NCI-H1436 (cell line): ENCODE measurements around the gene FBXO47.
"Not testable (repeated sequence)": the region's sequence is repeated elsewhere in the genome, so short reads cannot be mapped to it uniquely, and the experiment has no call there.

Experiments
- DNase-seq: peaks from one replicate; lab custom pipeline; 2025; lab: John Stamatoyannopoulos, UW

The FBXO47 gene

GRCh38 chr17:38922538-38923297, 44.5 kb downstream of the FBXO47 start:
- peak; percentile 5 for DNase-seq

DNA sequence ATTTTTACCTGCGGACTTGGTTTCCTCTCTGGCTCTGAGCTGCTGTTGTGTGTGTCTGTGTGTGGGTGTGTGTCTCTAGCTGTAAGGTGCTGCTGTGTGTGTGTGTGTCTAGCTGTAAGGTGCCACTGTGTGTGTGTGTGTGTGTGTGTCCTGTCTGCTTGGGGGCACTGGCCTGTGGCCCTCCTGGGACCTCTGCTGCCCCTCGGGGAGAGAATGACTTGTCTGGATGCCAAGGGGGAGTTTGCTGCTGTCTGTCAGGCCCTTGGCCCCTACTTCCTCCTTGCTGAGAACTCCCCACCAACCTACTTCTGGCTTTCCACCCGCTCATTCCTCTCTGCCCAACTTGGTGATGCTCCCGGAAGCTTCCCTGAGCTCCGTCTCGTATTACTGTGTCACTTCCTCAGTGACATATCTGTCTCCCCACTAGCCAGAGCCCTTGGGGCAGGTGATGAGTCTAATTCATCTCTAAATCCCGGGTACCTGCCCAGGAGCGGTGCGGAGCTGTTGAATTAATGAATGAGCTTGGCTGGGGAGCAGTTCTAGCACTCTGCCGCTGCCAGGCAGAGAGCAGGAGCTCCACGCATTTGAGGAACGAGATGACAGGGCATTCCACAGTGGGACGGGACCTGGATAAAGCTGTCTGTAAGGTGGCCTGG, 45.3 kb downstream of the FBXO47 start:
- DNase-seq = no peak

DNA sequence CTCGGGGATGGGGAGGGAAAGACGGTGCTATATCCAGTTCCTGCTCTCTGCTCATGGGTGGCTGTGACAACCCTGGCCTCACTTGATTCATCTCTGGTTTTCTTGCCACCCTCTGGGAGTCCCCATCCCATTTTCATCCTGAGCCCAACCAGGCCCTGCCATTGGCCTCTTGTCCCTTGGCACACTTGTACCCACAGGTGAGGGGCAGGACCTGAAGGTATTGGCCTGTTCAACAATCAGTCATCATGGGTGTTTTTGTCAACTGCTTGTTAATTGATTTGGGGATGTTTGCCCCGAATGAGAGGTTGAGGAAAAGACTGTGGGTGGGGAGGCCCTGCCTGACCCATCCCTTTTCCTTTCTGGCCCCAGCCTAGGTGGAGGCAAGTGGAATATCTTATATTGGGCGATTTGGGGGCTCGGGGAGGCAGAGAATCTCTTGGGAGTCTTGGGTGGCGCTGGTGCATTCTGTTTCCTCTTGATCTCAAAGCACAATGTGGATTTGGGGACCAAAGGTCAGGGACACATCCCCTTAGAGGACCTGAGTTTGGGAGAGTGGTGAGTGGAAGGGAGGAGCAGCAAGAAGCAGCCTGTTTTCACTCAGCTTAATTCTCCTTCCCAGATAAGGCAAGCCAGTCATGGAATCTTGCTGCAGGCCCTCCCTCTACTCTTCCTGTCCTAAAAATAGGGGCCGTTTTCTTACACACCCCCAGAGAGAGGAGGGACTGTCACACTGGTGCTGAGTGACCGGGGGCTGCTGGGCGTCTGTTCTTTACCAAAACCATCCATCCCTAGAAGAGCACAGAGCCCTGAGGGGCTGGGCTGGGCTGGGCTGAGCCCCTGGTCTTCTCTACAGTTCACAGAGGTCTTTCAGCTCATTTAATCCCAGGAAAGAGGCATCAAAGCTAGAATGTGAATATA, 46.6 kb downstream of the FBXO47 start:
- no peak for DNase-seq

DNA sequence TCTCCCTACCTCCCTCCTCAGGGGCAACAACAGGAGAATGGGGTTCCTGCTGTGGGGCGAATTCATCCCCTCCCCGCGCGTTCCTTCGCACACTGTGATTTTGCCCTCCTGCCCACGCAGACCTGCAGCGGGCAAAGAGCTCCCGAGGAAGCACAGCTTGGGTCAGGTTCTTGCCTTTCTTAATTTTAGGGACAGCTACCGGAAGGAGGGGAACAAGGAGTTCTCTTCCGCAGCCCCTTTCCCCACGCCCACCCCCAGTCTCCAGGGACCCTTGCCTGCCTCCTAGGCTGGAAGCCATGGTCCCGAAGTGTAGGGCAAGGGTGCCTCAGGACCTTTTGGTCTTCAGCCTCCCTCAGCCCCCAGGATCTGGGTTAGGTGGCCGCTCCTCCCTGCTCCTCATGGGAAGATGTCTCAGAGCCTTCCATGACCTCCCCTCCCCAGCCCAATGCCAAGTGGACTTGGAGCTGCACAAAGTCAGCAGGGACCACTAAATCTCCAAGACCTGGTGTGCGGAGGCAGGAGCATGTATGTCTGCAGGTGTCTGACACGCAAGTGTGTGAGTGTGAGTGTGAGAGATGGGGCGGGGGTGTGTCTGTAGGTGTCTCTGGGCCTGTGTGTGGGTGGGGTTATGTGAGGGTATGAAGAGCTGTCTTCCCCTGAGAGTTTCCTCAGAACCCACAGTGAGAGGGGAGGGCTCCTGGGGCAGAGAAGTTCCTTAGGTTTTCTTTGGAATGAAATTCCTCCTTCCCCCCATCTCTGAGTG, 47.7 kb downstream of the FBXO47 start:
- DNase-seq = no peak

DNA sequence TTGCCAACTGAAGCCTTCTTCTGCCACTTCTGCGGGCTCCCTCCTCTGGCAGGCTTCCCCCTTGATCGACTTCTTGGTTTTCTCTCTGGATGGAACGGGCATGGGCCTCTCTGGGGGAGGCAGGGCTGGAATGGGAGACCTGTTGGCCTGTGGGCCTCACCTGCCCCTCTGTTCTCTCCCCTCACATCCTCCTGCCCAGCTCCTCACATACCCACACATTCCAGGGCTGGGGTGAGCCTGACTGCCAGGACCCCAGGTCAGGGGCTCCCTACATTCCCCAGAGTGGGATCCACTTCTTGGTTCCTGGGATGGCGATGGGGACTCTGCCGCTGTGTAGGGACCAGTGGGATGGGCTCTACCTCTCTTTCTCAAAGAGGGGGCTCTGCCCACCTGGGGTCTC, 48.3 kb downstream of the FBXO47 start:
- no peak for DNase-seq

DNA sequence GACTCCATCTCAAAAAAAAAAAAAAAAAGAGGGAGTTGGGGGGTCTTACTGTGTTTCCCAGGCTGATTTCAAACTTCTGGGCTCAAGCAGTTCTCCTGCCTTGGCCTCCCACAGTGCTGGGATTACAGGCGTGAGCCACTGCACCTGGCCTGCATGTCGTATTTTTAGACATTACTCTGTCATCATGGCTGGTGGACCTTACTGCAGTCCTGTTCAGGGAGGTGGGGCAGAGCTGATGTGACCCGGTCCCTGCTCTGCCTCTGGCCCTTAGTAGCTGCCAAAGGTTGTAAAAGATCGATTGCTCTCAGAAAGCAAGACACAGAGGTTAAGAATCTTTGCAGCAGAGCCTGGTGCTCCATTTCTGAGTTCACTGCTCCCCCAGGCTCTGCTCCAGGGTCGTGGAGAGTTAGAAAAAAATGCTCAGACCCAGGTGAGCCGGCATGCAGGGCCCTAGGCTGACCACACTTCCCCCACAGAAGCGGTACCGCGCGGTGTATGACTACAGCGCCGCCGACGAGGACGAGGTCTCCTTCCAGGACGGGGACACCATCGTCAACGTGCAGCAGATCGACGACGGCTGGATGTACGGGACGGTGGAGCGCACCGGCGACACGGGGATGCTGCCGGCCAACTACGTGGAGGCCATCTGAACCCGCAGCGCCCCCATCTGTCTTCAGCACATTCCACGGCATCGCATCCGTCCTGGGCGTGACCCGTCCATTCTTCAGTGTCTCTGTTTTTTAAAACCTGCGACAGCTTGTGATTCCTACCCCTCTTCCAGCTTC, 48.9 kb downstream of the FBXO47 start:
- DNase-seq = no peak

DNA sequence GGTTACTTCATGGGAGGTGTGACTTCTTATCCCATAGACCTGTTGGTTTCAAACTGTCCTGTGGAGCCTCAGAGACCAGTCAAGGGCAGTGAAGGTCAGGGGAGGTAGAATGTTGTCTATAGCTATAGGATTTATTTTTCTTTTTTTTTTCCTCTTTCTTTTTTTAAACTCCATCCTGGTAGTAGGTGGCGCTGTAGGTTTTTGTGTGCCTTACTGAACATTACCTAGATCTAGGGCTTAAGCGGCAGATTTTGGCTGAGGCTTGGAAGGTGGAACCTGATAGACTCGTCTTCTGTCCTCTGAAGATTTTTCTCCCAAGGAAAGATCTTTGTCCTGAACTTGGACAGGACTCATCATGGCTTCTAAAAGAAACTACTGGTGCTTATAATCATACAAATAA, 49.9 kb downstream of the FBXO47 start:
- DNase-seq = no peak

GRCh38 chr17:38916771-38917170, 50.4 kb downstream of the FBXO47 start:
- no peak for DNase-seq

DNA sequence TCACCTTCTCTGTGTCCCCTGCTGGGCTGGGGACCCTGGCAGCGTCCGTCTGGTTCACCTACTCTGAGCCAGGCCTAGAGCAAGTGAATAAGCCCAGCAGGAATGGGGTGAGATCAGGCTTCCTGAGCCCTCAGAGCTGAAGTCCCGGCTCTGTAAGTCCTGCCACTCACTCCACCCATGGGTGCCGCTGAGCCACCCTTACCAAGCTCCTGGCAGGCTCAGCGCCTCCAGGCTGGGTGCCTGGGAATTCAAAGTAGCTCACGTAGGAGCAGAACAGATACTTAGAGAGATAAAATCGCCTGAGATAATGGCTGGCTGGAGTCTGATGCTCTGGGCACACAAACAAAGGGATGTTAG, 51.6 kb downstream of the FBXO47 start:
- no peak for DNase-seq

DNA sequence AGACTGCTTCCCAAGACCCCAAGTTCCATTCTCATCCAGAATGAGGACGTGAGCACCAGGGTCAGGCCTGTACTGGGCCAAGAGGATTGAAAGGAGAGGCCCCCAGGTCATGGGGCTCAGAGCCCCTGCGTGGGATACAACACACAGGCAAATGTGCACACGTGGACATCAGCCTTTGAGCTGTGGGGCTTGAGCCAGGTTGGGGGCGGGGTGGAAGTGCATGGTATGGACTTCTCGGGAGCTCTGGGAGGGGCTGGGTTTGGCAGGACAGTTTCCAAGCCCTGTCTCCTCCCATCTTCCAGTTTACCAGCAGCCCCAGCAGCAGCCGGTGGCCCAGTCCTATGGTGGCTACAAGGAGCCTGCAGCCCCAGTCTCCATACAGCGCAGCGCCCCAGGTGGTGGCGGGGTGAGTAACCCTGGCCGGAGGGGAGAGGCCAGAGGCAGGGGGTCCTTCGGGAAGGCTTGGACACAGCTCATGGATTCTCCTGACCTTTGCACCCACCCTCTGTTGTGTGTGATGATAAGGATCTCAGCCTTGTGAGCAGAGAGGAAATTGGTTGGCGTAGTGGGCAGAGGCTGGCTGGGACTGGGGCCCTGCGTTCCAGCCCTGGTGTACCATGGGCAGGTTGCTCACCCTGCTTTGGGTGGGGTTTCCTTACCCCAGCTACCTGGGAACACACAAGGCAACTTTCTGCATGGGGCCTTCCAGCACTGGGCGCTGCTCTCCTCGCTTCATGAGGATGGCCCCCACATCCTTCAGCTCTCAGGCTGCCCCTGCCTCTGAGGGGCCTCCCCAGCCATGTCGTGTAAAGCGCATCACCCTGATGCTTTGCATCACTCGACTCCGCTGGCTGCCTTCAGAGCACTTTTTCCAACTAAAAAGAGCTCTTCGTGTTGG, 52.2 kb downstream of the FBXO47 start:
- no peak for DNase-seq

- no peak for DNase-seq
These were observed 54.9 kb downstream of the FBXO47 start for GRCh38 chr17:38912221-38912813.

- not testable (repeated sequence) for DNase-seq
These were observed 55.5 kb downstream of the FBXO47 start for GRCh38 chr17:38911731-38912081.

DNA sequence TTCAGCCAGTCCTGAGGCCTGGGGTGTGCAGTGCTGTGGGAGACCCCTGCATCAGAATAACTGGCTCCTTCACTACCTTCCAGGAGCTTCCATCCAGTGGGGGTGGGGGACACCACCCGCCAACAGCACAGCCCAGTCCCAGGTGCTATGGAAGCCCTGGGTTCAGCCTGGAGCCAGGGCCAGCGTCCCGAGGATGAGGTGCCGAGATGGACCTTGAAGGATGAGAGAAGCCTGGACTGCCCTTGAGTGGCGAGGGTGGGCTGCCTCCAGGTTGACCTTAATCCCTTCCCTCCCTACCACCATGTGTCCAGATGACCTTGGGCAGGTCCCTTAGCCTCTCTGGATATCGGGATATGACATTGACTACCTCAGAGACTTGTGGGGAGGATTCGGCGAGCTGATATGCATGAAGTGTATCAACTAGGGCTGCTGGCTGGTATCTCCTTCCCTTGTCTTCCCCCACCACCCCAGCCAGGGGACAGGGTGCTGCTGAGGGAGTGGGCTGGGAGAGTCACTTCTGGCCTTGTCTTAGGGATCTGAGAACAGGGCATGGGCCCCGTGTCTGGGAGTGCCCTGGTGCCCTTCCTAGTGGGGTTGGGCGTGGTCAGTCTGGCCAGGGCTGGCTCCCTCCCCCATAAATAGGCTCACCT, 56.0 kb downstream of the FBXO47 start:
- DNase-seq = no peak

DNA sequence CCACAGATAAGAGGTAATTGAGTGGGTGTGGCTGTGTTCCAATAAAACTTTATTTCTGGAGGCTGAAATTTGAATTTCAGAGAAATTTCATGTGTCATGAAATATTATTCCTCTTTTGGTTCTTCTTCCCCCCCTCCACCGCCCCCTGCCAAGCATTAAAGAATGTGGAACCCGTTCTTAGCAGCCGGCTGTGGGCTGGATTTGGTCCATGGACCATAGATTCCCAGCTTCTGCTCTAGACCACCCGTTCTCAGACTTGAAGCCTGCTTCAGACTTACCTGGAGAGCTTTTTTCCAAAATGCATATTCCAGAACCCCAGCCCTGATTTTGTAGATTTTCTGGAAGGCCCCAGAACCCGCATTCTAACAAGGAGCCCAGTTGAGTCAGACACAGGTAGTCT, 56.9 kb downstream of the FBXO47 start:
- DNase-seq = no peak

- no peak for DNase-seq
These were observed 58.5 kb downstream of the FBXO47 start for GRCh38 chr17:38908676-38909181.

- no peak for DNase-seq
These were observed 59.1 kb downstream of the FBXO47 start for GRCh38 chr17:38907930-38908675.

DNA sequence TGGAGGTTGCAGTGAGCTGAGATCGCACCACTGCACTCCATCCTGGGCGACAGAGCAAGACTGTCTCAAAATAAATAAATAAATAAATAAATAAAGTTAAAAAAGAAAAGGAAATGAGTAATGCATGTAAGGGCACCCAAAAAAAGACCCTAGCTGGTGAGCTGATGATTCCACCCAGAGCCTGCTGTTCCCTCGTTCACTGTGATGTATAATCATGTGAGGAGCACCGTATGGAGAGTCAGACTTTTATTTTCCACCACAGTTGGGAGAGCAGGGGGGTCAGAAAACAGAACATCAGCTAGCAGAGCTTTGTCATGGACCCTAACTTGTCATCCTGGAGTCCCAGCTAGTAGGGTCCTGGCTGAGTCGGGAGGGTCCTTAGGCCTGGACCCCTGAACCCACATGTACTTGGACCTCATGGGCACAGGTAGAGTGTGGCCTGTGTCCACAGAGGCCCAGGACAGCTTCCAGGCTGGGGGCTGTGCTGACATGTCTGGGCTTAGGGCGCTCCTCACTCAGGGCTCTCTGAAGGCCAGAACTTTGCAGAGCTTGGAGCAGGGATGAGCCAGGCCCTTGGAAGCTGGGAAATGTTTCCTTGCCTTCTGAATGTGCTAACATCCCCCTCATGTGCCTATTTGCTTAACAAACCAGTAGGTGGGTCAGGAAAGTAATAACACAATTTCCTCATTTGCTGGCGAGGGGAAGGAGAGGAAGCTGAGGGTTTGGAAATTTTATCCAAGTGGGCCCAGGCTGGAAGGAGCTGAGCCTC, 60.6 kb downstream of the FBXO47 start:
- DNase-seq = no peak

DNA sequence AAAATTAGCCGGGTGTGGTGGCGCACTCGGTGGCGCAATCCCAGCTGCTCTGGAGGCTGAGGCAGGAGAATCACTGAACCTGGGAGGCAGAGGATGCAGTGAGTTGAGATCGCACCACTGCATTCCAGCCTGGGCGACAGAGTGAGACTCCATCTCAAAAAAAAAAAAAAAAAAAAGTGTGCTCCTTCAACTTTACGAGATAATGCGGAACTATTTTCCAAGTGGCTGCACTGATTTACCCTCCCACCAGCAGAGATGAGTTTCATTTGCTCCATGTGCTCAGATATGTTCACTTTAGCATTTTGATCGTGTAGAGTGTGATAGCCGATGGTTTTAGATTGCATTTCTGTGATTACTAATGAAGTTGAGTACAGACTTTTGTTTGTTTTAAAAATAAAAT, 61.8 kb downstream of the FBXO47 start:
- no peak for DNase-seq
